Activated CD8-positive, alpha-beta T cell treated with anti-CD3 and anti-CD28 coated beads, Interleukin-2, amount 10 ng/mL, durations not matched to agents 7 days and 5 days (primary cell): ENCODE data around the gene FANCC. TPM values are rescaled to one million over a fixed set of nuclear protein-coding genes. Genes with fewer than 3 reads are reported as not detected.

ENCODE experiments used
- ATAC-seq: fragments of 150-1000 bp; cut with Tn5 transposase; one replicate; pipeline ENCODE4 v1.10.0; 2021; ENCODE audit warnings: moderate library complexity
- CTCF ChIA-PET: fragments of 350-600 bp; sonication (Branson Sonifier 250); formaldehyde crosslinking; loops from one replicate; lab custom pipeline; 2021; ENCODE audit warnings: antibody characterized with exemption; lab: Charles Lee
- POLR2A ChIA-PET: fragments of 350-600 bp; sonication (Branson Sonifier 250); formaldehyde crosslinking; loops from one replicate; lab custom pipeline; 2021; ENCODE audit warnings: antibody characterized with exemption; lab: Charles Lee
- DNase-seq: peaks from one replicate; pipeline ENCODE4 v3.0.0-alpha.2; 2020
- H3K27ac Mint-ChIP-seq: one replicate; pipeline ENCODE4 v1.8.0; 2021; ENCODE audit warnings: mild to moderate bottlenecking, mixed read lengths
- H3K27me3 Mint-ChIP-seq: one replicate; pipeline ENCODE4 v1.8.0; 2021; ENCODE audit warnings: low read depth, mixed read lengths
- H3K36me3 Mint-ChIP-seq: one replicate; pipeline ENCODE4 v1.8.0; 2021; ENCODE audit warnings: low read depth, mixed read lengths
- H3K4me1 Mint-ChIP-seq: one replicate; pipeline ENCODE4 v1.8.0; 2021; ENCODE audit warnings: low read depth, mixed read lengths
- H3K4me3 Mint-ChIP-seq: one replicate; pipeline ENCODE4 v1.8.0; 2021; ENCODE audit warnings: mild to moderate bottlenecking, mixed read lengths
- H3K9me3 Mint-ChIP-seq: one replicate; pipeline ENCODE4 v1.8.0; 2022; ENCODE audit warnings: mixed read lengths; ENCODE audit not compliant: insufficient read depth
- total RNA-seq, 2 experiments: library from RNA; stranded (reverse); gene quantifications; one replicate each; pipeline ENCODE4 v1.2.3, GENCODE V29; 2021

FANCC gene
- total RNA-seq, 2 experiments from 2014 or later = 18.2 to 19.0 TPM

GRCh38 chr9:95108777-95109176 lies 208.7 kb downstream of the FANCC start:
- ChIA-PET POLR2A (no interaction called here), CTCF (interaction anchor here (0.6 kb wide), 1 partner anchor 18 kb away, joined by 3 read pairs; no protein-coding TSS in a partner anchor)
- H3K27ac Mint-ChIP-seq = no peak overlapping the region
- no peaks in the 10 kb centered on the region for H3K27me3 Mint-ChIP-seq
- H3K9me3 Mint-ChIP-seq = no peaks in the 10 kb centered on the region
- no peaks in the 10 kb centered on the region for H3K36me3 Mint-ChIP-seq
- H3K4me3 Mint-ChIP-seq = no peak overlapping the region
- DNase-seq (no peak), ATAC-seq (no peak)
- no peaks in the 10 kb centered on the region for H3K4me1 Mint-ChIP-seq

- Mint-ChIP-seq H3K4me1 (no peaks in the 10 kb centered on the region), H3K4me3 (no peak overlapping the region), H3K27ac (no peak overlapping the region), H3K36me3 (no peaks in the 10 kb centered on the region), H3K9me3 (no peaks in the 10 kb centered on the region), H3K27me3 (no peaks in the 10 kb centered on the region)
- DNase-seq (no peak), ATAC-seq (no peak)
- ChIA-PET POLR2A (no interaction called here), CTCF (interaction anchor here (1.0 kb wide), 1 partner anchor 20 kb away, joined by 3 read pairs; no protein-coding TSS in a partner anchor)
These were observed 209.5 kb downstream of the FANCC start for GRCh38 chr9:95107976-95108375.

DNA sequence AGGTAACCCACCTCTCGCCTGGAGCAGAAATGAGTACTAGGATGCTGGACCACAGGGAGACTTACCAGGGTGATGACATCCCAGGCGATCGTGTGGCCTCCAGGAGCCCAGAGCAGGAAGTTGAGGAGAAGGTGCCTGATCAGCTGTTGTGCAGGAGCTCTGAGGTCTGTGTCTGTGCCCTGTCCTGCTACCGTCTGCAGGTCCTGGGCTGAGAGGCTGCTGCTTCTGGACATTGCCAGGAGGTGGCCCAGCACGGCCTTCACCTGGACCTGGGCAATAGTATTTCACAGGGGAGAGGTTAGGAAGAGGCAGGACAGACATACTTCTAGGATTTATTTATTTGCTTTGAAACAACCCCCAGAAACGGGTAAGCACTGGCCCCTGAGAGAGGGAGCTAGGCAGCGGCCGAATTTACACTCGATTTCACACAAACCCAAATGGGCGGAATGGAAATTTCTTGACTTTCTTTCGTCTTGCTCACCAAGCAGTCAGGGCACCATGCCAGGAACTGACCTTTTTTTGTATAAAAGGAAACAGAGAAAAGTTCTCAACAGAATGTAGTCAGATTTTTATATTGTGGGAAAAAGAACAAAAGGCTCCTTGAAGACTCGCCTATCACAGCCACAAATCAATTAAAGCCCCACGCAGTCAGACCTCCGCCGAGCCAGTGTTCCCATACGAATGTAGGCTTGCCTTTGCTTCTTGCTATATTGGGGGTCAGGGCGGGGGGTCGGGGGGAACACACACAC lies 210.3 kb downstream of the FANCC start:
- no peaks in the 10 kb centered on the region for H3K4me1 Mint-ChIP-seq
- ChIA-PET CTCF (interaction anchor here (1.0 kb wide), 1 partner anchor 20 kb away, joined by 3 read pairs; no protein-coding TSS in a partner anchor), POLR2A (no interaction called here)
- ATAC-seq (no peak), DNase-seq (no peak)
- H3K27ac Mint-ChIP-seq = no peak overlapping the region
- no peak overlapping the region for H3K4me3 Mint-ChIP-seq
- H3K9me3 Mint-ChIP-seq = no peaks in the 10 kb centered on the region
- H3K27me3 Mint-ChIP-seq = no peaks in the 10 kb centered on the region
- H3K36me3 Mint-ChIP-seq = no peaks in the 10 kb centered on the region

- no peak overlapping the region for H3K27ac Mint-ChIP-seq
- CTCF ChIA-PET = interaction anchor here (0.9 kb wide), 1 partner anchor 426 kb away, joined by 3 read pairs; no protein-coding TSS in a partner anchor
These were observed 211.8 kb downstream of the FANCC start for GRCh38 chr9:95105519-95106287.

GRCh38 chr9:95104980-95105379 lies 212.5 kb downstream of the FANCC start:
- no peaks in the 10 kb centered on the region for H3K4me1 Mint-ChIP-seq
- no peaks in the 10 kb centered on the region for H3K27me3 Mint-ChIP-seq
- no peaks in the 10 kb centered on the region for H3K36me3 Mint-ChIP-seq
- no peaks in the 10 kb centered on the region for H3K9me3 Mint-ChIP-seq
- ChIA-PET POLR2A (no interaction called here), CTCF (interaction anchor here (0.9 kb wide), 1 partner anchor 425 kb away, joined by 3 read pairs; no protein-coding TSS in a partner anchor)
- H3K27ac Mint-ChIP-seq = no peak overlapping the region
- no peak for ATAC-seq
- no peak overlapping the region for H3K4me3 Mint-ChIP-seq
- DNase-seq = no peak

More at GRCh38 chr9:95105519-95106287, 211.8 kb downstream of the FANCC start:
- POLR2A ChIA-PET = no interaction called here
- no peak for DNase-seq
- no peak for ATAC-seq
- Mint-ChIP-seq H3K4me1 (no peaks in the 10 kb centered on the region), H3K4me3 (no peak overlapping the region), H3K36me3 (no peaks in the 10 kb centered on the region), H3K9me3 (no peaks in the 10 kb centered on the region), H3K27me3 (no peaks in the 10 kb centered on the region)

DNA sequence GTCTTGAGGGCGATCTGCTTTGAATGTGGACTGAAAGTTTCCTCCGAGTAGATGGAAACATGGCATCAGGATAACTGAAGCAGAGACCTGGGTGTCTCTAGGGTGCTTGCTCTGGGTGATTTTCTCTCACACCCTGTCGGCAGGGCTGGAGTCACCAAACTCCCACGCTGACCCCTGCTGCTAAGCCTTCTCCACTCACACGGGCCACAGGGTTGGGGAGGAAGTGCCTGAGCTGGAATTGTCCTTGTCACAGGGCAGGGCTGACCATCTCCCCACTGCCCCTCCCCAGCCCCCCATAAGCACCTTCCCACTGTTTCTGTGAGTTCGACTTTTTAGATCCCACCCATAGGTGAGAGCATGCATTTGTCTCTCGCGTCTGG lies 212.9 kb downstream of the FANCC start:
- ATAC-seq (no peak), DNase-seq (no peak)
- Mint-ChIP-seq H3K9me3 (no peaks in the 10 kb centered on the region), H3K4me1 (no peaks in the 10 kb centered on the region), H3K27me3 (no peaks in the 10 kb centered on the region), H3K36me3 (no peaks in the 10 kb centered on the region), H3K4me3 (no peak overlapping the region), H3K27ac (no peak overlapping the region)
- ChIA-PET POLR2A (no interaction called here), CTCF (no interaction called here)

DNA sequence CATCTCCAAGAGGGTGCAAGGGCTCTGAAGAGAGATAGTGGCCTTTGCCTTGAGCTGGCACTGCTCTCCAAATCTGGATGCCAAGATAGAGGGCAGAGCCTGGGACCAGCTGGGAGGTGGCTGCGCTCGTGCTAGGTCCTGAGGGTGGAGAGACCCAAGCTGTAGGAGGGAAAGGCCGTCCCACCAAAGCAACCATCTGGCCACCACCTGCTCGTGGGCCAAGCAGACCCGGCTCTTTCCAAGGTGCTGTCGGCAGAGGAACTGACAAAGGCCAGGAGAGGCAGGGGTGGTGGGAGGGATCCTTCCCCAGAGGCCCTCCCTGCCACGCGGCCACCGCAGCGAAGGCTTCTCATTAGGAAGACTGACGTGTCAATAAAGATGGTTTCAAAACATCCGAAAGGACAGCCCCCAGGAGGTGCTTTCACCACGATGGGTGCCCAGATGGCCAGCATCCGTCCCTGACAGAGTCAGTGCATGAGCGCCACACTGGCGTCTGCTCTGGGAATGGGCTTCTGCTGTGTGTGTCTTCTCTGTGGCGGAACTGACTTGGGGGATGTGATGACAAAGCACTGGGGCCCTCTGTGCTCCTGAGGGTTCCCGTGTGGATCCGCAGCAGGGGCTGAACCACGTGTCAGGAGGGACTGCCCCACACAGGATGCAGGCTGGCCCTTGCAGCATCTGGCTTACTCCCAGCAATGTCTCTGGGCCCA lies 213.5 kb downstream of the FANCC start:
- H3K4me3 Mint-ChIP-seq = no peak overlapping the region
- H3K4me1 Mint-ChIP-seq = no peaks in the 10 kb centered on the region
- POLR2A ChIA-PET = no interaction called here
- no peak for DNase-seq
- H3K9me3 Mint-ChIP-seq = no peaks in the 10 kb centered on the region
- no peaks in the 10 kb centered on the region for H3K36me3 Mint-ChIP-seq
- CTCF ChIA-PET = interaction anchor here (3.1 kb wide), 1 partner anchor 23 kb away, joined by 8 read pairs; no protein-coding TSS in a partner anchor
- H3K27me3 Mint-ChIP-seq = no peaks in the 10 kb centered on the region
- ATAC-seq = no peak
- no peak overlapping the region for H3K27ac Mint-ChIP-seq

DNA sequence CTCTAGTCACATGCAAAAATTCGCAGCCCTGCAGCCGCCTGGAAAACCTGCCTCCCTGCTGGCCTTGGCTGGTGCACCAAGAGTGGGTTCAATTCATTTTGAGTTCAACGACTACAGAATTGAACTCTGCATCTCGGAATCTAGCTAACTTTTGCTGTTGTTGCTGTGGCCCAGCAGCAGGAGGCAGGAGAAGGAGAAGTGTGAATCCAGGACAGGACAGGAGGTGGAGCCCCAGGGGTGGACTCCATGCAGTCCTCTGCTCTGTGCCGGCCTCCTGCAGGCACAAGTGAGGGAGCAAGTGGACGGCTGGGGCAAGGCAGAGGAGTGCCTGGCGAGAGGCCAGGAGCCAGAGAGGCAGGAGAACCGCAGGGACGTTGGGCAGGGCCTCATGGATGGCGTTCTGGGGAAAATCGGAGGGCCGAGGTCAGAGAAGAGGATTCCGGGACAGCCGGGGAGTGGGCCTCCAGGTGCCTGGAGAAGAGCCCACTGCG lies 214.2 kb downstream of the FANCC start:
- ChIA-PET CTCF (interaction anchor here (3.1 kb wide), 1 partner anchor 24 kb away, joined by 8 read pairs; no protein-coding TSS in a partner anchor), POLR2A (no interaction called here)
- no peaks in the 10 kb centered on the region for H3K9me3 Mint-ChIP-seq
- H3K27ac Mint-ChIP-seq = no peak overlapping the region
- H3K4me1 Mint-ChIP-seq = no peaks in the 10 kb centered on the region
- no peaks in the 10 kb centered on the region for H3K27me3 Mint-ChIP-seq
- no peaks in the 10 kb centered on the region for H3K36me3 Mint-ChIP-seq
- DNase-seq (no peak), ATAC-seq (no peak)
- H3K4me3 Mint-ChIP-seq = no peak overlapping the region

- ATAC-seq (no peak), DNase-seq (no peak)
- no peak overlapping the region for H3K27ac Mint-ChIP-seq
- H3K4me3 Mint-ChIP-seq = no peak overlapping the region
- H3K4me1 Mint-ChIP-seq = no peaks in the 10 kb centered on the region
- no peaks in the 10 kb centered on the region for H3K27me3 Mint-ChIP-seq
- CTCF ChIA-PET = interaction anchor here (3.1 kb wide), 1 partner anchor 25 kb away, joined by 8 read pairs; no protein-coding TSS in a partner anchor
- POLR2A ChIA-PET = no interaction called here
- no peaks in the 10 kb centered on the region for H3K9me3 Mint-ChIP-seq
- H3K36me3 Mint-ChIP-seq = no peaks in the 10 kb centered on the region
These were observed 214.9 kb downstream of the FANCC start for GRCh38 chr9:95102572-95102971.

DNA sequence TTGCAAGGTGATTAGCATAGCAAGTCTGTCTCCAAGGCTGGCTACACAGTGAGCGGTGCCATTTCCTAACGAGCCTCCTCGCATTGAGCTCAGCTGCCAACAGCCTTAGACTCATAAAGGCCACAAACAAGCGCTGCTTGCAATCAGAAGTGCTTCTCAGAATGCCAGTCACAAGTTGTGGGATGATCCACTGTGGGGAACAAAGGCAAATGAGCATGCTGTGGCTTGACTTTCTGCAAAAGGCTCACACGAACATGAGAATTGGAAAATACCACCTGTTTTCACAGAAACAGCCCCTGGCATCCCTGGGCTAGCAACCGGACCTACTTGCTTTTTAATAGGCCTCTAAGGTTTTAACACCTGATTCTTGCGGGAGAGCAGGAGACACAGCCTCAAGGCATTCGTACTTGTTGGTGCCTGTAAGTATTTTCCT lies 215.5 kb downstream of the FANCC start:
- no peak for DNase-seq
- ChIA-PET CTCF (interaction anchor here (3.1 kb wide), 1 partner anchor 25 kb away, joined by 8 read pairs; no protein-coding TSS in a partner anchor), POLR2A (no interaction called here)
- Mint-ChIP-seq H3K27ac (no peak overlapping the region), H3K9me3 (no peaks in the 10 kb centered on the region), H3K27me3 (no peaks in the 10 kb centered on the region), H3K4me3 (no peak overlapping the region), H3K36me3 (no peaks in the 10 kb centered on the region), H3K4me1 (no peaks in the 10 kb centered on the region)
- ATAC-seq = no peak

GRCh38 chr9:95101326-95101725 lies 216.2 kb downstream of the FANCC start:
- CTCF ChIA-PET = interaction anchor here (1.1 to 3.1 kb wide), 2 partner anchors 26 to 29 kb away, joined by 3 to 8 read pairs; no protein-coding TSS in a partner anchor

More at GRCh38 chr9:95101326-95101725, 216.2 kb downstream of the FANCC start:
- Mint-ChIP-seq H3K4me3 (no peak overlapping the region), H3K9me3 (no peaks in the 10 kb centered on the region), H3K36me3 (no peaks in the 10 kb centered on the region), H3K27me3 (no peaks in the 10 kb centered on the region), H3K4me1 (no peaks in the 10 kb centered on the region), H3K27ac (no peak overlapping the region)
- ATAC-seq = no peak
- DNase-seq = no peak
- POLR2A ChIA-PET = no interaction called here
